ENCODE data around the gene PLEKHG4. TPM values are rescaled to one million over a fixed set of nuclear protein-coding genes. Genes with fewer than 3 reads are reported as not detected.

The PLEKHG4 gene
- total and polyA plus RNA-seq, 9 donors = 7.6 to 13.2 (median 10.1) TPM

DNA sequence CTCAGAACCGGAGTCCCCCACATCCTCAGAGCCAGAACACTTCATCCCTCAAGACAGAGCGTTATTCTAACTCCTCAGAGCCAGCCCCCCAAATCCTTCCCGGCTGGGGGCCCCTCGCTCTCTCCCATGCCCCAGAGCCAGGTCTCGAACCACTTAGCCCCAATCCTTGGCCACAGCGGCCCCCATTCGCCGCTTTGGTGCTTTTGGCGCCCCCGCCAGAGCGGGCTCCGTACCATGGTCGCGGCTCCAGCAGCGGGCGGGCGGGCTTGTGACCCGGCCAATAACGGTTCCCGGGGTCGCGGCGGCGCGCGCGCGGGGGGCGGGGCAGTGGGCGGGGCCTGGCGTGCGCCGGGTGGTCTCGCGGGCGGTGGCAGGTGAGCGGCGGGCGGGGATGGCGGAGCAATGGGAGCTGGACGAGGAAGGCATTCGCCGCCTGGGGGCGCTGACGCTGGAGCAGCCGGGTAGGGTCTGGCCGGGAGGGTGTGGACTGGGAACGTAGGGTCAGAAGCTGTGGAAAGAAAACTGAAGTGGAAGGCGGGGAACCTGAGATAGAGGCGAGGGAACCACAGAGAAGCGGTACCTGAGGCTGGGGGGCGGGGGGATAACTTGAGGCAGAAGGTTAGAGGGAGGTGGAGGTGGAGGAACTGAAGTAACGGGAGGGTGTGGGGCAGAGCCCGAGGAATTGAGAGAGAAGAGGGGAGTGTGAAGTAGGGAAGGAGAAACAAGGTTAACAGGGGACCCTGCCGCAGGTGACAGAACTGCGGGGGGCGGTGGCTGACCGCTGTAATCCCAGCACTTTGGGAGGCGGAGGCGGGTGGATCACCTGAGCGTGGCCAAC lies 47.4 kb downstream of the PLEKHG4 start, which contains the start of the genes KCTD19 and LRRC36:
TSS of gene KCTD19 (minus strand) at position 270 of the 838 bp plus-strand sequence. CDS start at position 236, 34 bp downstream.
TSS of gene LRRC36 (plus strand) at position 344 of the 838 bp plus-strand sequence. CDS start at position 392, 48 bp downstream.
- WGBS (ENCODE audit: insufficient coverage) = 2% methylated on average over 56 of the region's 61 CpGs
- DNase-seq = peak; percentile 42

DNA sequence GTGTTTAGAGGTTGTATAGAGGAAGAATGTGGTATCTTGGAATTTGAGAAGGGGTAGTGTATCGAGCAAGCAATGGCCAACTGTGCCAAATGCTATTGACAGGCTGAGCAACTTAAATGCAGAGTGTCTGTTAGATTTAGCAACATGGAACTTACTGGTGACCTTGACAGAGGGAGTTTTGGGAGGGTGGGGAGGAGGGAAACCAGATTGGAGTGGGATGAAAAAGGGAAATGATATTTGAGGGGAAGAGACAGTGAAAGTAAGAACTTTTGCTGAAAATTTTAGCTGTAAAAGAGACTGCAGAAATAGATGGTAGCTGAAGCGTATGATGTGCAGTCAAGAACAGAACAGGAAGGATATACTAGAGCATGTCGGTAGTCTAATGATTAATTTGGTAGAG lies 48.4 kb downstream of the PLEKHG4 start:
- WGBS (ENCODE audit: insufficient coverage) = 17% methylated on average over 1 of the region's 3 CpGs
- Histone ChIP-seq H3K4me3 (ENCODE audit: low read length) (no peak overlapping the region), H3K9me3 (replicated peaks; ENCODE audit: control insufficient read depth, low read depth, low read length) (no peaks in the 10 kb centered on the region)

More for the DNA sequence above, 47.4 kb downstream of the PLEKHG4 start, which contains the start of the genes KCTD19 and LRRC36:
- Histone ChIP-seq H3K4me3 (ENCODE audit: low read length) (peak within 1 kb of the TSS; percentile 37), H3K27ac (ENCODE audit: low read length) (no peak within 1 kb of the TSS), H3K27me3 (ENCODE audit: control insufficient read depth, insufficient read depth, low read length) (peaks cover 24% of the 10 kb centered on the region), H3K4me1 (ENCODE audit: control insufficient read depth, insufficient read depth, low read length) (peaks cover 9% of the 10 kb centered on the region), H3K36me3 (ENCODE audit: control insufficient read depth, insufficient read depth, low read length) (no peaks in the 10 kb centered on the region), H3K9me3 (replicated peaks; ENCODE audit: control insufficient read depth, low read depth, low read length) (no peaks in the 10 kb centered on the region)

DNA sequence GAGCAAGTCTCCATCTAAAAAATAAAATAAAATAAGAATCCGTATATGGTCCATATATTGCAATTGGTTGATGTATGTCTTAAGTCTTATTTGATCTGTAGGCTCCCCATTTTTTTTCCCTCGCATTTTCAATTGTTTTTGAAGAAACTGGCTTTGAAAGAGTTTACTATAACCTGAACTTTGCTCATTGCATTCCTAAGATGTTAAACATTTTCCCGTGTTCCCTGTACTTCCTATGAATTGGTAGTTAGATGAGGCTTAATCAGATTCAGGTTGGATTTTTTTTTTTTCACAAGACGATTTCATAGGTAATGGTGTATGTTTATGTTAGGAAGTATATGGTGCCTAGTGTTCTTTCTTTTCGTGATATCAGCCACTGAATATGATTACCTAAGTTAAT lies 50.6 kb downstream of the PLEKHG4 start:
- Histone ChIP-seq H3K36me3 (ENCODE audit: control insufficient read depth, insufficient read depth, low read length) (no peaks in the 10 kb centered on the region), H3K9me3 (replicated peaks; ENCODE audit: control insufficient read depth, low read depth, low read length) (no peaks in the 10 kb centered on the region), H3K27me3 (ENCODE audit: control insufficient read depth, insufficient read depth, low read length) (peaks cover 22% of the 10 kb centered on the region), H3K4me1 (ENCODE audit: control insufficient read depth, insufficient read depth, low read length) (peaks cover 9% of the 10 kb centered on the region), H3K4me3 (ENCODE audit: low read length) (no peak overlapping the region), H3K27ac (ENCODE audit: low read length) (no peak overlapping the region)
- no peak for DNase-seq
- no CpG with 5 or more reads among the region's 5 CpGs for WGBS (ENCODE audit: insufficient coverage)

More for the DNA sequence above, 48.4 kb downstream of the PLEKHG4 start:
- DNase-seq = no peak
- Histone ChIP-seq H3K36me3 (ENCODE audit: control insufficient read depth, insufficient read depth, low read length) (no peaks in the 10 kb centered on the region), H3K27me3 (ENCODE audit: control insufficient read depth, insufficient read depth, low read length) (peaks cover 23% of the 10 kb centered on the region), H3K27ac (ENCODE audit: low read length) (no peak overlapping the region), H3K4me1 (ENCODE audit: control insufficient read depth, insufficient read depth, low read length) (peaks cover 9% of the 10 kb centered on the region)

DNA sequence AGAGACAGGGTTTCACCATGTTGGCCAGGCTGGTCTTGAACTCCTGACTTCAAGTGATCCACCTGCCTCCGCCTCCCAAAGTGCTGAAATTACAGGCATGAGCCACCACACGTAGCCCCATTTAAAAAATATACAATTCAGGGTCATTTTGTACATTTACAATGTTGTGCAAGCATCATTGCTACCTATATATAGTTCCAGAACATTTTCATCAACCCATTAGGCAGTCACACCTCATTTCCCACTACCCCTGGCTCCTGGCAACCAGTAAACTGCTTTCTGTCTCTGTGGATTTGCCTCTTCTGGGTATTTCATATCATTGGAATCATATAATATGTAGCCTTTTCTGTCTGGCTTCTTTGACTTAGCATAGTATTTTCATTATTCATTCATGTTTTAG lies 54.0 kb downstream of the PLEKHG4 start:
- Histone ChIP-seq H3K9me3 (replicated peaks; ENCODE audit: control insufficient read depth, low read depth, low read length) (no peaks in the 10 kb centered on the region), H3K4me1 (ENCODE audit: control insufficient read depth, insufficient read depth, low read length) (no peaks in the 10 kb centered on the region), H3K27me3 (ENCODE audit: control insufficient read depth, insufficient read depth, low read length) (peaks cover 2% of the 10 kb centered on the region), H3K4me3 (ENCODE audit: low read length) (no peak overlapping the region), H3K36me3 (ENCODE audit: control insufficient read depth, insufficient read depth, low read length) (no peaks in the 10 kb centered on the region), H3K27ac (ENCODE audit: low read length) (no peak overlapping the region)
- WGBS (ENCODE audit: insufficient coverage) = 60% methylated on average over 2 of the region's 2 CpGs
- no peak for DNase-seq

DNA sequence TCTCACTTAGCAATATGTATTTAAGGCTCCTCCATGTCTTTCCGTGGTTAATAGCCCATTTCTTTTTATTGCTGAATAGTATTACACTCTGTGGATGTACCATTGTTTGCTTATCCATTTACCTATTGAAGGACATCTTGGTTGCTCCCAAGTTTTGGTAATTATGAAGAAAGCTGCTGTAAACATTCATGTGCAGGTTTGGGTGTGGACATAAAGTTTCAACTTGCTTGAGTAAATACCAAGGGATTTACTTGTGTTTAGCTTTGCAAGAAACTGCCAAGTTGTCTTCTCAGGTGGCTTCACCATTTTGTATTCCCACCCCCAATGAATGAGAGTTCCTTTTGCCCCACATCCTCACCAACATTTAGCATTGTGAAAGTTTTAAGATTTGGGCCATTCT lies 56.8 kb downstream of the PLEKHG4 start:
- Histone ChIP-seq H3K27me3 (ENCODE audit: control insufficient read depth, insufficient read depth, low read length) (peaks cover 2% of the 10 kb centered on the region), H3K4me1 (ENCODE audit: control insufficient read depth, insufficient read depth, low read length) (no peaks in the 10 kb centered on the region), H3K36me3 (ENCODE audit: control insufficient read depth, insufficient read depth, low read length) (no peaks in the 10 kb centered on the region), H3K27ac (ENCODE audit: low read length) (no peak overlapping the region), H3K9me3 (replicated peaks; ENCODE audit: control insufficient read depth, low read depth, low read length) (no peaks in the 10 kb centered on the region), H3K4me3 (ENCODE audit: low read length) (no peak overlapping the region)
- DNase-seq = no peak
- WGBS (ENCODE audit: insufficient coverage) = no CpG with 5 or more reads among the region's 1 CpG

DNA sequence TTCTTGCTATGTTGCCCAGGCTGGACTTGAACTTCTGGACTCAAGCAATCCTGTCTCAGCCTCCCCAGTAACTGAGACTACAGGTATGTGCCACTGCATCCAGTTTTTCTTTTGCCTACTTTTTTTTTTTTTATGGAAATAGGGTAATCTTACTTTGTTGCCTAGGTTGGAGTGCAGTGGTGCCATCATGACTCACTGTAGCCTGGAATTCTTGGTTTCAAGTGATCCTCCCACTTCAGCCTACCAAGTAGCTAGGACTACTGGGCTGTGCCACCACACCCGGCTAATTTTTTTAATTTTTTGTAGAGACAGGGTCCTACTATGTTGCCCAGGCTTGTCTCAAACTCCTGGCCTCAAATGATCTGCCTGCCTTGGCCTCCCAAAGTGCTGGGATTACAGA lies 57.3 kb downstream of the PLEKHG4 start:
- WGBS (ENCODE audit: insufficient coverage) = no CpG with 5 or more reads among the region's 1 CpG
- Histone ChIP-seq H3K9me3 (replicated peaks; ENCODE audit: control insufficient read depth, low read depth, low read length) (no peaks in the 10 kb centered on the region), H3K27me3 (ENCODE audit: control insufficient read depth, insufficient read depth, low read length) (peaks cover 2% of the 10 kb centered on the region), H3K4me3 (ENCODE audit: low read length) (no peak overlapping the region), H3K27ac (ENCODE audit: low read length) (no peak overlapping the region), H3K36me3 (ENCODE audit: control insufficient read depth, insufficient read depth, low read length) (no peaks in the 10 kb centered on the region), H3K4me1 (ENCODE audit: control insufficient read depth, insufficient read depth, low read length) (no peaks in the 10 kb centered on the region)
- no peak for DNase-seq

Other genes starting within 250 kb of the PLEKHG4 start
- 12.9 TPM for gene PHAF1, start 169.6 kb upstream of the PLEKHG4 start, total RNA-seq
- 10 to 100 TPM; 16.2 to 22.2 (median 18.1) TPM for gene PHAF1, start 169.6 kb upstream of the PLEKHG4 start, polyA plus RNA-seq (ENCODE audit: insufficient read depth in 1 of 8, insufficient read length in 8 of 8, low replicate concordance in 1 of 8)
- 15.6 TPM for gene B3GNT9, start 128.5 kb upstream of the PLEKHG4 start, total RNA-seq
- gene B3GNT9, start 128.5 kb upstream of the PLEKHG4 start, polyA plus RNA-seq (ENCODE audit: insufficient read depth in 1 of 8, insufficient read length in 8 of 8, low replicate concordance in 1 of 8) = 10 to 100 TPM in 6 of 8 donors, 1 to 10 TPM in 2; 7.7 to 18.8 (median 12.3) TPM
- 4.7 TPM for gene TRADD, start 119.6 kb upstream of the PLEKHG4 start, total RNA-seq
- 1 to 10 TPM; 3.7 to 4.9 (median 4.2) TPM for gene TRADD, start 119.6 kb upstream of the PLEKHG4 start, polyA plus RNA-seq (ENCODE audit: insufficient read depth in 1 of 8, insufficient read length in 8 of 8, low replicate concordance in 1 of 8)
- 2.1 TPM for gene FBXL8, start 119.6 kb upstream of the PLEKHG4 start, total RNA-seq
- 1 to 10 TPM; 1.2 to 3.1 (median 2.2) TPM for gene FBXL8, start 119.6 kb upstream of the PLEKHG4 start, polyA plus RNA-seq (ENCODE audit: insufficient read depth in 1 of 8, insufficient read length in 8 of 8, low replicate concordance in 1 of 8)
- gene HSF4, start 114.8 kb upstream of the PLEKHG4 start, total RNA-seq = 3.0 TPM
- 1 to 10 TPM; 2.1 to 4.7 (median 3.5) TPM for gene HSF4, start 114.8 kb upstream of the PLEKHG4 start, polyA plus RNA-seq (ENCODE audit: insufficient read depth in 1 of 8, insufficient read length in 8 of 8, low replicate concordance in 1 of 8)
- 14.7 TPM for gene NOL3, start 109.0 kb upstream of the PLEKHG4 start, total RNA-seq
- gene NOL3, start 109.0 kb upstream of the PLEKHG4 start, polyA plus RNA-seq (ENCODE audit: insufficient read depth in 1 of 8, insufficient read length in 8 of 8, low replicate concordance in 1 of 8) = 10 to 100 TPM; 18.4 to 44.7 (median 25.3) TPM
- 8.6 TPM for gene MATCAP1, start 95.6 kb upstream of the PLEKHG4 start, total RNA-seq
- 10 to 100 TPM; 13.3 to 25.9 (median 21.1) TPM for gene MATCAP1, start 95.6 kb upstream of the PLEKHG4 start, polyA plus RNA-seq (ENCODE audit: insufficient read depth in 1 of 8, insufficient read length in 8 of 8, low replicate concordance in 1 of 8)
- gene EXOC3L1, start 89.4 kb upstream of the PLEKHG4 start, total RNA-seq = 7.6 TPM
- gene EXOC3L1, start 89.4 kb upstream of the PLEKHG4 start, polyA plus RNA-seq (ENCODE audit: insufficient read depth in 1 of 8, insufficient read length in 8 of 8, low replicate concordance in 1 of 8) = 10 to 100 TPM in 5 of 8 donors, 1 to 10 TPM in 3; 7.6 to 15.5 (median 11.5) TPM
- gene E2F4, start 87.4 kb upstream of the PLEKHG4 start, total RNA-seq = 28.1 TPM
- gene E2F4, start 87.4 kb upstream of the PLEKHG4 start, polyA plus RNA-seq (ENCODE audit: insufficient read depth in 1 of 8, insufficient read length in 8 of 8, low replicate concordance in 1 of 8) = 10 to 100 TPM; 41.8 to 51.1 (median 46.7) TPM
- gene ELMO3, start 80.4 kb upstream of the PLEKHG4 start, total RNA-seq = 0.80 TPM
- gene ELMO3, start 80.4 kb upstream of the PLEKHG4 start, polyA plus RNA-seq (ENCODE audit: insufficient read depth in 1 of 8, insufficient read length in 8 of 8, low replicate concordance in 1 of 8) = 1 to 10 TPM in 6 of 8 donors, under 1 TPM in 2; 0.68 to 3.3 (median 1.4) TPM
- 22.3 TPM for gene TMEM208, start 52.4 kb upstream of the PLEKHG4 start, total RNA-seq
- 10 to 100 TPM; 17.5 to 27.1 (median 22.1) TPM for gene TMEM208, start 52.4 kb upstream of the PLEKHG4 start, polyA plus RNA-seq (ENCODE audit: insufficient read depth in 1 of 8, insufficient read length in 8 of 8, low replicate concordance in 1 of 8)
- gene FHOD1, start 32.1 kb upstream of the PLEKHG4 start, total RNA-seq = 9.7 TPM
- gene FHOD1, start 32.1 kb upstream of the PLEKHG4 start, polyA plus RNA-seq (ENCODE audit: insufficient read depth in 1 of 8, insufficient read length in 8 of 8, low replicate concordance in 1 of 8) = 10 to 100 TPM; 14.6 to 31.1 (median 21.8) TPM
- gene SLC9A5, start 30.6 kb upstream of the PLEKHG4 start, total RNA-seq = 0.40 TPM
- gene SLC9A5, start 30.6 kb upstream of the PLEKHG4 start, polyA plus RNA-seq (ENCODE audit: insufficient read depth in 1 of 8, insufficient read length in 8 of 8, low replicate concordance in 1 of 8) = 1 to 10 TPM in 5 of 8 donors, under 1 TPM in 3; 0.71 to 1.8 (median 1.1) TPM
- gene KCTD19, start 47.2 kb downstream of the PLEKHG4 start, total RNA-seq = 0.04 TPM
- under 1 TPM; 0.09 to 0.44 (median 0.24) TPM for gene KCTD19, start 47.2 kb downstream of the PLEKHG4 start, polyA plus RNA-seq (ENCODE audit: insufficient read depth in 1 of 8, insufficient read length in 8 of 8, low replicate concordance in 1 of 8)
- gene LRRC36, start 47.3 kb downstream of the PLEKHG4 start, total RNA-seq = 0.22 TPM
- 1 to 10 TPM in 1 of 8 donors, under 1 TPM in 6, not detected in 1; 0.21 to 2.4 (median 0.42) TPM for gene LRRC36, start 47.3 kb downstream of the PLEKHG4 start, polyA plus RNA-seq (ENCODE audit: insufficient read depth in 1 of 8, insufficient read length in 8 of 8, low replicate concordance in 1 of 8)
- gene TPPP3, start 114.0 kb downstream of the PLEKHG4 start, total RNA-seq = 230 TPM
- 100 to 1,000 TPM; 387 to 805 (median 592) TPM for gene TPPP3, start 114.0 kb downstream of the PLEKHG4 start, polyA plus RNA-seq (ENCODE audit: insufficient read depth in 1 of 8, insufficient read length in 8 of 8, low replicate concordance in 1 of 8)
- 20.4 TPM for gene ZDHHC1, start 136.9 kb downstream of the PLEKHG4 start, total RNA-seq
- gene ZDHHC1, start 136.9 kb downstream of the PLEKHG4 start, polyA plus RNA-seq (ENCODE audit: insufficient read depth in 1 of 8, insufficient read length in 8 of 8, low replicate concordance in 1 of 8) = 10 to 100 TPM; 19.7 to 42.4 (median 26.0) TPM
- 5.3 TPM for gene HSD11B2, start 151.6 kb downstream of the PLEKHG4 start, total RNA-seq
- gene HSD11B2, start 151.6 kb downstream of the PLEKHG4 start, polyA plus RNA-seq (ENCODE audit: insufficient read depth in 1 of 8, insufficient read length in 8 of 8, low replicate concordance in 1 of 8) = 10 to 100 TPM in 1 of 8 donors, 1 to 10 TPM in 7; 3.7 to 14.5 (median 7.9) TPM
- 43.5 TPM for gene ATP6V0D1, start 201.6 kb downstream of the PLEKHG4 start, total RNA-seq
- 10 to 100 TPM; 58.0 to 69.0 (median 67.0) TPM for gene ATP6V0D1, start 201.6 kb downstream of the PLEKHG4 start, polyA plus RNA-seq (ENCODE audit: insufficient read depth in 1 of 8, insufficient read length in 8 of 8, low replicate concordance in 1 of 8)
- gene AGRP, start 204.0 kb downstream of the PLEKHG4 start, total RNA-seq = not detected
- gene AGRP, start 204.0 kb downstream of the PLEKHG4 start, polyA plus RNA-seq (ENCODE audit: insufficient read depth in 1 of 8, insufficient read length in 8 of 8, low replicate concordance in 1 of 8) = not detected
- 20.2 TPM for gene RIPOR1, start 249.3 kb downstream of the PLEKHG4 start, total RNA-seq
- gene RIPOR1, start 249.3 kb downstream of the PLEKHG4 start, polyA plus RNA-seq (ENCODE audit: insufficient read depth in 1 of 8, insufficient read length in 8 of 8, low replicate concordance in 1 of 8) = 10 to 100 TPM; 34.8 to 59.5 (median 50.5) TPM